T-helper 2 cell treated with Interferon-gamma antibody and Interleukin-4, amounts not matched to agents 5 μg/mL and 100 μg/mL, for 36 hours (primary cell): ENCODE data around the gene CBR1.

Source experiments
- DNase-seq: peaks from one replicate; pipeline ENCODE4 v3.0.0; 2021; ENCODE audit warnings: low spot score
- H3K27ac Mint-ChIP-seq: one replicate; pipeline ENCODE4 v1.8.0; 2021; ENCODE audit warnings: mild to moderate bottlenecking, mixed read lengths
- H3K27me3 Mint-ChIP-seq: one replicate; pipeline ENCODE4 v1.8.0; 2021; ENCODE audit warnings: low read depth, mixed read lengths
- H3K36me3 Mint-ChIP-seq: one replicate; pipeline ENCODE4 v1.8.0; 2021; ENCODE audit warnings: low read depth, mixed read lengths
- H3K4me1 Mint-ChIP-seq: one replicate; pipeline ENCODE4 v1.8.0; 2021; ENCODE audit warnings: low read depth, mixed read lengths
- H3K4me3 Mint-ChIP-seq: one replicate; pipeline ENCODE4 v1.8.0; 2022; ENCODE audit warnings: mild to moderate bottlenecking, moderate library complexity, mixed read lengths
- H3K9me3 Mint-ChIP-seq: one replicate; pipeline ENCODE4 v1.8.0; 2021; ENCODE audit warnings: mixed read lengths

CBR1 gene

DNA sequence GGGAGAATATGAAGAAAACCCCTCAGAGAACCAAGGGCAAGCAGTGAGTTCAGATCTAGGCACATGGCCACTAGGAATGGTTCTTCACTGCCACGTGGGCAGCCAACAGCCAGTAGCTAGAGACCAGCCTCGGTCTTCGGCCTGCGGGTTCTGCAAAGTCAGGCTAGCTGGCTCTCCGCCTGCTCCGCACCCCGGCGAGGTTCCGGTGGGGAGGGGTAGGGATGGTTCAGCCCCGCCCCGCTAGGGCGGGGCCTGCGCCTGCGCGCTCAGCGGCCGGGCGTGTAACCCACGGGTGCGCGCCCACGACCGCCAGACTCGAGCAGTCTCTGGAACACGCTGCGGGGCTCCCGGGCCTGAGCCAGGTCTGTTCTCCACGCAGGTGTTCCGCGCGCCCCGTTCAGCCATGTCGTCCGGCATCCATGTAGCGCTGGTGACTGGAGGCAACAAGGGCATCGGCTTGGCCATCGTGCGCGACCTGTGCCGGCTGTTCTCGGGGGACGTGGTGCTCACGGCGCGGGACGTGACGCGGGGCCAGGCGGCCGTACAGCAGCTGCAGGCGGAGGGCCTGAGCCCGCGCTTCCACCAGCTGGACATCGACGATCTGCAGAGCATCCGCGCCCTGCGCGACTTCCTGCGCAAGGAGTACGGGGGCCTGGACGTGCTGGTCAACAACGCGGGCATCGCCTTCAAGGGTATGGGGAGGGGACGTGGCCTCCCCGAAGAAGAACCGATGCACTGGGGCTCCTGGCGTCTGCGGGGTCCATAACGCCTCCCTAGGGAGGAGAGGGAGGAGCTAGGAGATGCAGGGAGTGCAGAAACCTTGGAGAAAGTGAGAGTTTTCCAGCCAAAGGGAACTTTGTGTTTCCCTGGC lies at the start of gene CBR1:
Gene CBR1 (plus strand): TSS at position 312 of the 871 bp plus-strand sequence. CDS start 92 bp downstream, at position 404.
- H3K4me3 Mint-ChIP-seq, result peak within 1 kb of the TSS; percentile 91
- H3K27me3 Mint-ChIP-seq, result no peaks in the 10 kb centered on the region
- DNase-seq, result peak; percentile 87
- peaks cover 19% of the 10 kb centered on the region for H3K9me3 Mint-ChIP-seq
- H3K4me1 Mint-ChIP-seq, result peaks cover 31% of the 10 kb centered on the region
- H3K36me3 Mint-ChIP-seq, result peaks cover 34% of the 10 kb centered on the region
- peak within 1 kb of the TSS; percentile 85 for H3K27ac Mint-ChIP-seq

GRCh38 chr21:36021251-36021837 lies 48.5 kb upstream of the CBR1 start:
- Mint-ChIP-seq H3K9me3 (no peaks in the 10 kb centered on the region), H3K4me3 (no peak overlapping the region), H3K4me1 (no peaks in the 10 kb centered on the region), H3K36me3 (no peaks in the 10 kb centered on the region), H3K27ac (no peak overlapping the region), H3K27me3 (no peaks in the 10 kb centered on the region)
- DNase-seq, result no peak

GRCh38 chr21:36022427-36023091 lies 47.3 kb upstream of the CBR1 start:
- no peaks in the 10 kb centered on the region for H3K4me1 Mint-ChIP-seq
- H3K9me3 Mint-ChIP-seq, result no peaks in the 10 kb centered on the region
- no peak for DNase-seq
- no peaks in the 10 kb centered on the region for H3K36me3 Mint-ChIP-seq
- H3K4me3 Mint-ChIP-seq, result no peak overlapping the region
- H3K27ac Mint-ChIP-seq, result no peak overlapping the region
- H3K27me3 Mint-ChIP-seq, result no peaks in the 10 kb centered on the region

DNA sequence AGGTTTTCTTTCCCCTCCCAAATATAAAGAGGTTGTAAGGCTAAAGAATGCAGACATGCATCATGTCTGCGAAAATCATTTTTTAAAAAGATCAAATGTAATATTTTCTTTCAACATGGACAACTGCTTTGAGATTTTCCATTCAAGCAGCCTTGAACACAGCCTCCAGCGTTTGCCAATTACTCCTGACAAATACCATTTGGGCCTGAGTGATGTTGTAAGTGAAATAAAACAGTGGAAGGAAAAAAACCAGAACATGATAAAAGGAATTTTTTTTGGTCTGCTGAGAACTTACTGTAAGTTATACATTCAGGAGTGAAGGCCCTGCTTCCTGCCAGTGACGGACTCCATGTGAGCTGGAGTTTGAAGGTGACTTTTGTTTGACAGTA lies 46.7 kb upstream of the CBR1 start:
- no peak overlapping the region for H3K4me3 Mint-ChIP-seq
- H3K27me3 Mint-ChIP-seq, result no peaks in the 10 kb centered on the region

GRCh38 chr21:36024782-36025181 lies 45.0 kb upstream of the CBR1 start:
- Mint-ChIP-seq H3K27ac (no peak overlapping the region), H3K4me1 (peaks cover 5% of the 10 kb centered on the region), H3K9me3 (no peaks in the 10 kb centered on the region), H3K27me3 (no peaks in the 10 kb centered on the region), H3K4me3 (no peak overlapping the region), H3K36me3 (no peaks in the 10 kb centered on the region)
- DNase-seq, result no peak

More for the DNA sequence above, 46.7 kb upstream of the CBR1 start:
- Mint-ChIP-seq H3K36me3 (no peaks in the 10 kb centered on the region), H3K27ac (no peak overlapping the region), H3K4me1 (no peaks in the 10 kb centered on the region), H3K9me3 (no peaks in the 10 kb centered on the region)
- no peak for DNase-seq

DNA sequence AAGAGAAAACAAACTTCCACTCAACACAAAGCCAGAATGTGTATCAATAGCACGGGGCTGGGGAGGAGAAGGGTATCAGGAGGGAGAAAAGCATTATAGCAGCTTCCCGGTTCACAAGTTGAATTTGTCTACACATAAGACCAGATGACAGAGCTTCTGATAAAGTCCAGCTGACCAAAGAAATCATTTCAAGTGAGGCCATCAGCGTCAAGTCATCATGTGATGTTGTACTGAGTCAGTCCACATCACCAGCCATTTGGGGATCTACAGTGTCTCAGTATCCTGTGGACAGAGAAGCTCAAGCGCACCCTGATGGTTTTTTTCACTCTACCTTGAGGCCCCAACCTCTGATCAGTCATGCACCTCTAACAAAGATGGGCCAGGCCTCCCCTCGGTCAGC lies 42.5 kb upstream of the CBR1 start:
- peaks cover 5% of the 10 kb centered on the region for H3K4me1 Mint-ChIP-seq
- no peak for DNase-seq
- H3K9me3 Mint-ChIP-seq, result no peaks in the 10 kb centered on the region
- H3K4me3 Mint-ChIP-seq, result no peak overlapping the region
- no peaks in the 10 kb centered on the region for H3K27me3 Mint-ChIP-seq
- H3K36me3 Mint-ChIP-seq, result no peaks in the 10 kb centered on the region
- H3K27ac Mint-ChIP-seq, result no peak overlapping the region

GRCh38 chr21:36028127-36029069 lies 41.4 kb upstream of the CBR1 start:
- peak; percentile 61 for DNase-seq
- H3K27me3 Mint-ChIP-seq, result no peaks in the 10 kb centered on the region
- H3K36me3 Mint-ChIP-seq, result no peaks in the 10 kb centered on the region
- no peaks in the 10 kb centered on the region for H3K9me3 Mint-ChIP-seq
- no peak overlapping the region for H3K27ac Mint-ChIP-seq
- no peak overlapping the region for H3K4me3 Mint-ChIP-seq
- peaks cover 5% of the 10 kb centered on the region for H3K4me1 Mint-ChIP-seq

DNA sequence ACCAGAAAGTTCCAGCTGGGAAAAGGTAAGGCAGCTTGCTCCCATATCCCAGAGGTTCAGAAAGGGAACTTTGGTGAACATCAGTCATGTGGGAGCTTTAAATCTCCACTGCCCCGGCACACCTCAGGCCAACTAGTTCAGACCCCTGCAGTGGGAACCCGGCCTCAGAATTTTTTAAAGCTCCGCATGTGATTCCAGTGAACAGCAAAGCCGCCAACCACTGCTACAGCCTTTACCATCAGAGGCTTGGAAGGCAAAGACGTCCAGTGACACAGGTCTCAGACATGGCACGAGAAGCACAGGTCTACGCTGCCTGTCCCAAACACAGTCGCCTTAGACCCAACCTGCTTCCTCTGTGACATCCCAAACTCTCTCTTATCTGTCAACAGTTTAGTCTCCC lies 40.5 kb upstream of the CBR1 start:
- H3K9me3 Mint-ChIP-seq, result no peaks in the 10 kb centered on the region
- H3K4me1 Mint-ChIP-seq, result peaks cover 5% of the 10 kb centered on the region
- DNase-seq, result no peak
- H3K27me3 Mint-ChIP-seq, result no peaks in the 10 kb centered on the region
- no peaks in the 10 kb centered on the region for H3K36me3 Mint-ChIP-seq
- H3K27ac Mint-ChIP-seq, result no peak overlapping the region
- H3K4me3 Mint-ChIP-seq, result no peak overlapping the region

GRCh38 chr21:36030581-36031189 lies 39.1 kb upstream of the CBR1 start:
- Mint-ChIP-seq H3K27me3 (no peaks in the 10 kb centered on the region), H3K36me3 (no peaks in the 10 kb centered on the region), H3K27ac (no peak overlapping the region), H3K9me3 (no peaks in the 10 kb centered on the region), H3K4me1 (peaks cover 5% of the 10 kb centered on the region), H3K4me3 (no peak overlapping the region)
- no peak for DNase-seq

GRCh38 chr21:36032647-36033406 lies 37.0 kb upstream of the CBR1 start:
- no peaks in the 10 kb centered on the region for H3K9me3 Mint-ChIP-seq
- no peaks in the 10 kb centered on the region for H3K27me3 Mint-ChIP-seq
- H3K27ac Mint-ChIP-seq, result no peak overlapping the region
- no peak for DNase-seq
- peaks cover 5% of the 10 kb centered on the region for H3K4me1 Mint-ChIP-seq
- H3K4me3 Mint-ChIP-seq, result no peak overlapping the region
- H3K36me3 Mint-ChIP-seq, result peaks cover 6% of the 10 kb centered on the region

DNA sequence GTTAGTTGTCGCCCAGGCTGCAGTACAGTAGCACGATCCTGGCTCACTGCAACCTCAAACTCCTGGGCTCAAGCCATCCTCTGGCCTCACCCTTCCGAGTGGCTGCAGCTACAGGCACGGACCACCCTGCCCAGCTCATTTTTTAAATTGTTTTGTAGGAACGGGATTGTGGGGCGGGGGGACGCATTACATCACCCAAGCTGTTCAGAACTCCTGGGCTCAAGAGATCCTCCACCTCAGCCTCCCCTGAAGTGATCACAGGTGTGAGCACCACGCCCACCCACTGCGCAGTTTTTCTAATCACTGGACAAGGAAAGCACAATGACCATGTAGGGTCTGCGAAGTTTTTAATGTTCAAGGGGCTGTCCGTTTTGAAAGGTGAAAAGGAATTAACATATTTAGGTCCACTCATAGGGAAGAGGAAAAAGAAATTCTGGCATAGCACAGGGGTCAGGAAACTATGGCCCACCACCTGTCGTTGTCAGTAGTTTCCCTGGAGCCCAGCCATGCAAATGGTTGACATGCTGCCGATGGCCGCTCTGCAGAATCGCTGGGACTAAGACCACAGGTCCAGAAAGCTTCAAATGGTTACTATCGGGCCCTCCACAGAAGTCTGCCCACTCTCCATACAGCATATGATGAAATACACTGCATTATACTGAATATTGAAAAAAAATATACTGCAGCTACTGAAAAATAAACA lies 35.5 kb upstream of the CBR1 start:
- Mint-ChIP-seq H3K4me1 (no peaks in the 10 kb centered on the region), H3K27ac (no peak overlapping the region), H3K9me3 (no peaks in the 10 kb centered on the region), H3K4me3 (no peak overlapping the region), H3K36me3 (peaks cover 14% of the 10 kb centered on the region), H3K27me3 (no peaks in the 10 kb centered on the region)
- DNase-seq, result no peak

DNA sequence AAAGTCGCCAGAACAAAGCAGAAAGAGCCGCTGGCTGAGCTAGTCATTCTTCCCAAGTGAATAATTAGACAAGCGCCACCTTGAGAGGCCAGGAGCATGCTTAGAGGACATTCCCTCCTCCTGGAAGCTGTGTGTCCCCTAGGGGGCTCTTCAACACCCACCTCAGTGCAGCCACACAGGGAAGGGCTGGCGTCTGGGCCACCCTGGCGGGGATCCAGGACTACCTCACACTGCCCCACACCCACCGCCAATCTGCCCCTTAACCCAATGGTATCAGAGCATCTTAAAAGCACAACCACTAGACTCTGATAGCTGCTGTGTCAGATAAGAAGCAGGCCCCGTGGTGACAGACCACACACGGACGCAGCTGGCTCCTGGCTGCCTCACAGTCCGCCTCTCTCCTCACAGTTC lies 34.4 kb upstream of the CBR1 start:
- H3K27ac Mint-ChIP-seq, result no peak overlapping the region
- H3K27me3 Mint-ChIP-seq, result no peaks in the 10 kb centered on the region
- no peak for DNase-seq
- no peaks in the 10 kb centered on the region for H3K4me1 Mint-ChIP-seq
- peaks cover 14% of the 10 kb centered on the region for H3K36me3 Mint-ChIP-seq
- H3K4me3 Mint-ChIP-seq, result no peak overlapping the region
- no peaks in the 10 kb centered on the region for H3K9me3 Mint-ChIP-seq
